Measurements from ENCODE around the gene TADA2A.
A peak's percentile ranks its signal among the peaks of the same experiment; 100 is the strongest.

TADA2A gene

GRCh38 chr17:37359682-37360188 is 47.0 kb upstream of the TADA2A start:
- Histone ChIP-seq H3K9me3 (ENCODE audit: control insufficient read depth, insufficient read depth, low read depth, low read length) (no peaks in the 10 kb centered on the region), H3K4me3 (ENCODE audit: low read depth, low read length) (peak overlapping the region; percentile 66; the same call in 1 of the 2 replicates), H3K36me3 (ENCODE audit: control insufficient read depth in 2 of 2, insufficient read depth in 1 of 2, low read length in 2 of 2) (no peaks in the 10 kb centered on the region; a peak in 1 of 3 replicates), H3K27ac (ENCODE audit: extremely low read depth, low read depth, low read length) (peak overlapping the region; percentile 87), H3K4me1 (ENCODE audit: control insufficient read depth, insufficient read depth, low read length) (peaks cover 7% of the 10 kb centered on the region)
- TF ChIP-seq FEZF1 (tag by site-specific recombination; IDR thresholded peaks at IDR 0.05), result no peak
- peak; percentile 8; the same call in 1 of the 2 replicates for TF ChIP-seq ZNF391 (tag by site-specific recombination; IDR thresholded peaks at IDR 0.05; ENCODE audit: borderline replicate concordance, low read depth)
- TF ChIP-seq ZNF600 (tag by site-specific recombination; IDR thresholded peaks at IDR 0.05), result peak; percentile 48
- no peak for TF ChIP-seq ZNF658 (tag by site-specific recombination; IDR thresholded peaks at IDR 0.05)
- TF ChIP-seq SP7 (tag by site-specific recombination; IDR thresholded peaks at IDR 0.05), result peak; percentile 43; the same call in 1 of the 2 replicates
- TF ChIP-seq ZNF146 (tag by site-specific recombination; IDR thresholded peaks at IDR 0.05), result no peak
- 0 out of 2 replicates have a peak, but pooled peaks have one; percentile 24 for TF ChIP-seq PRDM10 (tag by site-specific recombination; IDR thresholded peaks at IDR 0.05)
- peak; percentile 77; the same call in 1 of the 2 replicates for TF ChIP-seq ZFP69B (tag by site-specific recombination; IDR thresholded peaks at IDR 0.05)
- peak; percentile 72; the same call in 1 of the 2 replicates for TF ChIP-seq ZNF692 (tag by site-specific recombination; IDR thresholded peaks at IDR 0.05)
- ChIA-PET POLR2A (interaction anchor here (0.6 to 1.6 kb wide), 8 partner anchors 8 to 758 kb away, joined by 3 to 9 read pairs (median 4); partner anchors contain the start of genes DUSP14 and MRM1), CTCF (interaction anchor here (0.6 to 3.2 kb wide), 3 partner anchors 13 to 167 kb away, joined by 3 to 41 read pairs (median 4); no protein-coding TSS in a partner anchor)

GRCh38 chr17:37360632-37361031 is 46.1 kb upstream of the TADA2A start:
- POLR2A ChIA-PET, result interaction anchor here (0.9 kb wide), 1 partner anchor 759 kb away, joined by 3 read pairs; the partner anchor contains the start of gene MRM1
- Histone ChIP-seq H3K27ac (ENCODE audit: extremely low read depth, low read depth, low read length) (no peak overlapping the region), H3K4me3 (ENCODE audit: low read depth, low read length) (no peak overlapping the region), H3K4me1 (ENCODE audit: control insufficient read depth, insufficient read depth, low read length) (peaks cover 7% of the 10 kb centered on the region), H3K36me3 (ENCODE audit: control insufficient read depth in 2 of 2, insufficient read depth in 1 of 2, low read length in 2 of 2) (no peaks in the 10 kb centered on the region), H3K9me3 (ENCODE audit: control insufficient read depth, insufficient read depth, low read depth, low read length) (no peaks in the 10 kb centered on the region)
- TF ChIP-seq TSHZ1 (tag by site-specific recombination; IDR thresholded peaks at IDR 0.05; ENCODE audit: borderline replicate concordance) (no peak), SP2 (tag by site-specific recombination; IDR thresholded peaks at IDR 0.05) (0 out of 2 replicates have a peak, but pooled peaks have one; percentile 13), ZNF596 (tag by site-specific recombination; IDR thresholded peaks at IDR 0.05) (no peak)
- CTCF ChIA-PET, result interaction anchor here (0.6 to 3.2 kb wide), 4 partner anchors 13 to 516 kb away, joined by 3 to 41 read pairs (median 4); no protein-coding TSS in a partner anchor

Measured in HEK293 (cell line).